DOHH2 (cell line): ENCODE measurements around the gene TLE1.
A peak's percentile ranks its signal among the peaks of the same experiment; 100 is the strongest.

Experiments used
- H3F3A ChIP-seq: fragments of 200-600 bp; sonication (generic), shearing (Covaris generic); 2 replicates; pipeline ENCODE4 v1.6.0; 2016; ENCODE audit warnings: antibody characterized with exemption, mild to moderate bottlenecking; ENCODE audit not compliant: control insufficient read depth, insufficient read depth
- H3K27ac ChIP-seq: fragments of 200-600 bp; sonication (generic); 2 replicates; pipeline ENCODE4 v1.5.1; 2014; ENCODE audit warnings: low read depth, mild to moderate bottlenecking, low read length, moderate library complexity
- H3K27me3 ChIP-seq: fragments of 200-600 bp; sonication (generic); 2 replicates; pipeline ENCODE4 v1.6.1; 2014; ENCODE audit warnings: mild to moderate bottlenecking, low read length, mixed read lengths; ENCODE audit not compliant: control insufficient read depth
- H3K36me3 ChIP-seq: fragments of 200-600 bp; sonication (generic); 2 replicates; pipeline ENCODE4 v1.6.1; 2014; ENCODE audit warnings: mild to moderate bottlenecking, low read length, moderate library complexity, mixed read lengths; ENCODE audit not compliant: control insufficient read depth
- H3K4me1 ChIP-seq: fragments of 200-600 bp; sonication (generic); 2 replicates; pipeline ENCODE4 v1.6.1; 2014; ENCODE audit warnings: mild to moderate bottlenecking, low read length, mixed read lengths; ENCODE audit not compliant: control insufficient read depth
- H3K4me2 ChIP-seq: fragments of 200-600 bp; sonication (generic); 2 replicates; pipeline ENCODE4 v1.6.0; 2014; ENCODE audit warnings: mild to moderate bottlenecking, low read length, moderate library complexity
- H3K4me3 ChIP-seq: fragments of 200-600 bp; sonication (generic); 2 replicates; pipeline ENCODE4 v1.5.1; 2014; ENCODE audit warnings: mild to moderate bottlenecking, low read length, mixed read lengths
- H3K79me2 ChIP-seq: fragments of 200-600 bp; sonication (generic); 2 replicates; pipeline ENCODE4 v1.6.1; 2014; ENCODE audit warnings: mild to moderate bottlenecking, low read length, mixed read lengths; ENCODE audit not compliant: control insufficient read depth
- H3K9me2 ChIP-seq: fragments of 200-600 bp; sonication (generic); replicated peaks from 2 replicates; pipeline ENCODE4 v1.6.1; 2014; ENCODE audit warnings: mild to moderate bottlenecking, low read length, mixed read lengths; ENCODE audit not compliant: control insufficient read depth
- H3K9me3 ChIP-seq: fragments of 200-600 bp; sonication (generic); 2 replicates; pipeline ENCODE4 v1.6.1; 2014; ENCODE audit warnings: antibody characterized with exemption, low read length, mixed read lengths; ENCODE audit not compliant: control insufficient read depth, insufficient read depth
- H4K20me1 ChIP-seq: fragments of 200-600 bp; sonication (generic); 2 replicates; pipeline ENCODE4 v1.6.0; 2014; ENCODE audit warnings: low read depth, mild to moderate bottlenecking, antibody characterized with exemption, low read length, moderate library complexity; ENCODE audit not compliant: control insufficient read depth, insufficient read depth
- CTCF ChIP-seq: fragments of 200-600 bp; sonication (generic); IDR thresholded peaks from one replicate; pipeline ENCODE4 v1.5.1; 2014; ENCODE audit warnings: antibody characterized with exemption, mild to moderate bottlenecking, low read depth, low read length; ENCODE audit not compliant: poor library complexity, severe bottlenecking
- EZH2phosphoT487 ChIP-seq: fragments of 200-600 bp; sonication (generic); IDR thresholded peaks from 2 replicates; pipeline ENCODE4 v1.6.1; 2017; ENCODE audit warnings: borderline replicate concordance, mild to moderate bottlenecking, antibody characterized with exemption, low read length, moderate library complexity, mixed read lengths

The TLE1 gene

GRCh38 chr9:81661339-81661738 is 28.0 kb downstream of the TLE1 start:
- no peaks in the 10 kb centered on the region for H3K9me2 ChIP-seq
- no peaks in the 10 kb centered on the region for H3K36me3 ChIP-seq
- no peak overlapping the region for H3K4me2 ChIP-seq
- no peak overlapping the region for H3K4me3 ChIP-seq
- no peaks in the 10 kb centered on the region for H3F3A ChIP-seq
- H3K79me2 ChIP-seq, result no peaks in the 10 kb centered on the region
- H3K27ac ChIP-seq, result no peak overlapping the region
- no peaks in the 10 kb centered on the region for H4K20me1 ChIP-seq
- H3K27me3 ChIP-seq, result peaks cover 21% of the 10 kb centered on the region
- peaks cover 30% of the 10 kb centered on the region for H3K4me1 ChIP-seq
- H3K9me3 ChIP-seq, result no peaks in the 10 kb centered on the region
- TF ChIP-seq EZH2phosphoT487, result no peak

GRCh38 chr9:81656871-81657337 is 32.4 kb downstream of the TLE1 start:
- no peaks in the 10 kb centered on the region for H3K9me2 ChIP-seq
- H3K4me1 ChIP-seq, result peaks cover 44% of the 10 kb centered on the region
- no peaks in the 10 kb centered on the region for H3K36me3 ChIP-seq
- H3F3A ChIP-seq, result peaks cover 4% of the 10 kb centered on the region
- H3K27me3 ChIP-seq, result peaks cover 20% of the 10 kb centered on the region
- H3K9me3 ChIP-seq, result no peaks in the 10 kb centered on the region
- H3K4me2 ChIP-seq, result no peak overlapping the region
- TF ChIP-seq CTCF (no peak), EZH2phosphoT487 (no peak)
- no peaks in the 10 kb centered on the region for H3K79me2 ChIP-seq
- no peak overlapping the region for H3K4me3 ChIP-seq
- no peak overlapping the region for H3K27ac ChIP-seq
- H4K20me1 ChIP-seq, result no peaks in the 10 kb centered on the region

DNA sequence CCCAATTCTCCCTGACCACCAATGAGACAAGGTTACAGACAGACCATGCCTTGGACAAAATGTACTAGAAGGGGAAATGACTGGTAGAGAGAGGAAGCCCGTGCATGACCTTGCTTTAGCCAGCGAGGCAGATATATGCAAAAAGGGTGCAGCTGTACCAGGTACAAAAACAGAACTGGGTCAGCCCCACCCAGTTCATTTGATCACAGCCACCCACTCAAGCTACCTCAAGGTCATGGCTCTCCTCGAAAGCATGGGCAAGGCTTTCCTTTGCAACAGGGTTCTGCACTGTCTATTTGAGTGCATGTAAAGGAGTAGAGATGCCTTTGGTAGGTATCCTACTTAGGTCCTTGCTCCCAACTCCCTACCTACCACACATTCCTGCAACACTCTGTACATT is 33.3 kb downstream of the TLE1 start:
- no peaks in the 10 kb centered on the region for H3K79me2 ChIP-seq
- no peaks in the 10 kb centered on the region for H3K36me3 ChIP-seq
- peaks cover 44% of the 10 kb centered on the region for H3K4me1 ChIP-seq
- TF ChIP-seq EZH2phosphoT487 (no peak), CTCF (no peak)
- no peaks in the 10 kb centered on the region for H3K9me2 ChIP-seq
- no peaks in the 10 kb centered on the region for H3K9me3 ChIP-seq
- no peaks in the 10 kb centered on the region for H4K20me1 ChIP-seq
- H3K4me2 ChIP-seq, result peak overlapping the region; percentile 79
- H3K4me3 ChIP-seq, result peak overlapping the region; percentile 56
- H3K27ac ChIP-seq, result peak overlapping the region; percentile 75
- H3K27me3 ChIP-seq, result peaks cover 19% of the 10 kb centered on the region
- peaks cover 4% of the 10 kb centered on the region for H3F3A ChIP-seq

DNA sequence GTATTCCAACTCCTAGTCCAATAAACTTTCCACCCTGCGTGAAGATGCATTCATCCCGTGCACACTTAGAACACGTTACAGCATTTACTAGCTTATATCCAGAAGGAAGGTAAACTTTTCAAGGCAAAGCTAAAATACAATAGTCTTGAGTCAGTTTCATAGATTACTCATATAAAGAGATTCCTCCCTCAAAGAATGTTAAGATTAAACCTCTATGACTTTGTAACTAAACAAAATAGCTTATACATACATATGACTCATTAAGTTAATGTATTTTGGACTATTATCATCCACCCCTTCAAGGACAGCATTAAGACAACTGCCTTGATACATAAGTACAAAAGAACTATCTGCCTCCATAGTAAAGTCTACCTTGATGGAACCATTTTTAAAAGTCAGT is 36.1 kb downstream of the TLE1 start:
- Histone ChIP-seq H3K79me2 (no peaks in the 10 kb centered on the region), H3K4me1 (peaks cover 50% of the 10 kb centered on the region), H3K9me2 (no peaks in the 10 kb centered on the region), H4K20me1 (no peaks in the 10 kb centered on the region), H3K4me2 (peak overlapping the region; percentile 57), H3K36me3 (no peaks in the 10 kb centered on the region), H3K27me3 (peaks cover 13% of the 10 kb centered on the region), H3K4me3 (peak overlapping the region; percentile 32), H3K9me3 (no peaks in the 10 kb centered on the region), H3K27ac (peak overlapping the region; percentile 53), H3F3A (peaks cover 4% of the 10 kb centered on the region)
- TF ChIP-seq CTCF (no peak), EZH2phosphoT487 (no peak)
